Measurements from ENCODE around the gene SLC7A7. TPM values are rescaled to one million over a fixed set of nuclear protein-coding genes. Genes with fewer than 3 reads are reported as not detected.
A peak's percentile ranks its signal among the peaks of the same experiment; 100 is the strongest.

The SLC7A7 gene
- total and polyA plus RNA-seq, 2 of the 13 experiments (the other 11 are each of a cell fraction or from before 2014, with no cell fraction given), result 0.13 to 0.63 TPM

DNA sequence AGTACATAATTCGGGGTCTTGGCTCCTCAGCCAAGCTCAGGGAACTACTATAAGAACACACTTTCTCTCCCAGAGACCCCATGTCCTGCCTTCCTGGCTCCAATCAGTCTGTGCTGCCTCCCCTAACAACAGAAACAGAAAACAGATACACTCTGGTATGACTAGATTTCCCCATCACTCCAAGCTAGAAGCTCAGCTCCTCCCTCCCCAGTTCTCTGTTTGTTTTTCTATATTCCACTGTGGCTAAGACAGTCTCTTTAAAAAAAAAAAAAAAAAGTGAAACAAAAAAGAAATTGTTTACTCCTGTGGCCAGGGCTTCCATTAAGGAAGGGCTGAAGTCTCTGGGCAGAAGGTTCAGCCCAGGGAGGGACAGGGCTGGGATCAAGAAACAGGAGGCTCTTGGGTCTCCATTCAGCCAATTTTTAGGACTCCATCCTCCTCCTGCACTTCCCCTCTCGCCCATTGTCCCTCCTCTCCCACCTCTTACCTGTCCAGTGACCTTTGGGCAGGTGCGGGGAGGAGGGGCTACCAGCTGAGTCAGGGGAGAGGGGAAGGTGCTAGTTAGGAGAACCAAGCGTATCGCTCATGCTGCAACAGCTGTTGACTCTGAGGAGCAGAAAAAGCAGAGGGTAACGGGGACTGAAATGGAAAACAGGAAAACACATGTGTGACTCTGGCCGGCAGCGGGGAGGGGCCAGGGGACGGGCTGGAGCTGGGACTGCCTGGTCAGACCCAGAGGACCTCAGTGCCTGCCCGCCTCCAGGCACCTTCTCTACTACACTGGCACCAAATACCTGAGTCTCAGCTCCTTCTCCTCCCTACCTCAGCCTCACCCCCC is 4.1 kb upstream of the SLC7A7 start (continued):
- no peak for TF ChIP-seq MTA3 (CRISPR knock-in tag; IDR thresholded peaks at IDR 0.05)
- TF ChIP-seq FOSL2 (CRISPR knock-in tag; IDR thresholded peaks at IDR 0.05), result peak; percentile 65
- no peak for TF ChIP-seq ZMAT3 (CRISPR knock-in tag; conservative IDR thresholded peaks at IDR 0.05)
- TF ChIP-seq ZNF747 (CRISPR knock-in tag; IDR thresholded peaks at IDR 0.05; ENCODE audit: borderline replicate concordance), result no peak
- no peak for TF ChIP-seq SP1 (IDR thresholded peaks at IDR 0.05)
- TF ChIP-seq SP1 (CRISPR knock-in tag; IDR thresholded peaks at IDR 0.05), result no peak
- peak; percentile 39; the same call in 1 of the 2 replicates for TF ChIP-seq ZNF619 (CRISPR knock-in tag; IDR thresholded peaks at IDR 0.05)
- TF ChIP-seq ZNF550 (CRISPR knock-in tag; IDR thresholded peaks at IDR 0.05; ENCODE audit: borderline replicate concordance), result no peak
- TF ChIP-seq SAFB2 (CRISPR knock-in tag; IDR thresholded peaks at IDR 0.05; ENCODE audit: borderline replicate concordance, low read depth), result no peak; the same call in 1 of the 2 replicates
- no peak for TF ChIP-seq ZBTB20 (CRISPR knock-in tag; IDR thresholded peaks at IDR 0.05; ENCODE audit: borderline replicate concordance, low read depth)
- TF ChIP-seq ELF4 (CRISPR knock-in tag; IDR thresholded peaks at IDR 0.05; ENCODE audit: borderline replicate concordance), result no peak
- no peak for TF ChIP-seq RERE (CRISPR knock-in tag; IDR thresholded peaks at IDR 0.05; ENCODE audit: low read depth)
- no peak for TF ChIP-seq PHF8 (CRISPR knock-in tag; IDR thresholded peaks at IDR 0.05)
- peak; percentile 68; the same call in 1 of the 2 replicates for TF ChIP-seq KDM5B (CRISPR knock-in tag; IDR thresholded peaks at IDR 0.05; ENCODE audit: borderline replicate concordance)
- TF ChIP-seq SOX13 (IDR thresholded peaks at IDR 0.05), result no peak
- no peak; a peak in 1 of 4 replicates for TF ChIP-seq SOX13 (CRISPR knock-in tag; conservative IDR thresholded peaks at IDR 0.05 in 1 of 2, IDR thresholded peaks at IDR 0.05 in 1 of 2)
- no peak for TF ChIP-seq RFX3 (CRISPR knock-in tag; IDR thresholded peaks at IDR 0.05)
- TF ChIP-seq, protein P1, sequence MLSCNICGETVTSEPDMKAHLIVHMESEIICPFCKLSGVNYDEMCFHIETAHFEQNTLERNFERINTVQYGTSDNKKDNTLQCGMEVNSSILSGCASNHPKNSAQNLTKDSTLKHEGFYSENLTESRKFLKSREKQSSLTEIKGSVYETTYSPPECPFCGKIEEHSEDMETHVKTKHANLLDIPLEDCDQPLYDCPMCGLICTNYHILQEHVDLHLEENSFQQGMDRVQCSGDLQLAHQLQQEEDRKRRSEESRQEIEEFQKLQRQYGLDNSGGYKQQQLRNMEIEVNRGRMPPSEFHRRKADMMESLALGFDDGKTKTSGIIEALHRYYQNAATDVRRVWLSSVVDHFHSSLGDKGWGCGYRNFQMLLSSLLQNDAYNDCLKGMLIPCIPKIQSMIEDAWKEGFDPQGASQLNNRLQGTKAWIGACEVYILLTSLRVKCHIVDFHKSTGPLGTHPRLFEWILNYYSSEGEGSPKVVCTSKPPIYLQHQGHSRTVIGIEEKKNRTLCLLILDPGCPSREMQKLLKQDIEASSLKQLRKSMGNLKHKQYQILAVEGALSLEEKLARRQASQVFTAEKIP (CRISPR knock-in tag; IDR thresholded peaks at IDR 0.05; ENCODE audit: borderline replicate concordance), result no peak
- no peak for TF ChIP-seq ZFP90 (CRISPR knock-in tag; IDR thresholded peaks at IDR 0.05; ENCODE audit: borderline replicate concordance)
- peak; percentile 67; the same call in 1 of the 2 replicates for TF ChIP-seq ZNF691 (CRISPR knock-in tag; IDR thresholded peaks at IDR 0.05; ENCODE audit: borderline replicate concordance, low read depth)

All from HepG2 (cell line).